WI38 (cell line): ENCODE data around the gene JSRP1.

Experiments
- H3K4me3 ChIP-seq: 2 replicates; pipeline ENCODE4 v1.5.1; 2011; ENCODE audit warnings: low read depth, mild to moderate bottlenecking, control low read depth, low read length
- CTCF ChIP-seq: IDR thresholded peaks from 2 replicates; pipeline ENCODE4 v1.5.1; 2012; ENCODE audit warnings: low read depth, mild to moderate bottlenecking, control low read depth, low read length

Gene JSRP1

GRCh38 chr19:2221250-2221831 is 34.9 kb downstream of the JSRP1 start:
- H3K4me3 ChIP-seq, result no peak overlapping the region
- no peak for TF ChIP-seq CTCF

GRCh38 chr19:2219726-2220125 is 36.5 kb downstream of the JSRP1 start:
- no peak for TF ChIP-seq CTCF

GRCh38 chr19:2217591-2217990 is 38.6 kb downstream of the JSRP1 start:
- TF ChIP-seq CTCF, result no peak
- H3K4me3 ChIP-seq, result no peak overlapping the region

More at GRCh38 chr19:2219726-2220125, 36.5 kb downstream of the JSRP1 start:
- no peak overlapping the region for H3K4me3 ChIP-seq

GRCh38 chr19:2216361-2217225 is 39.6 kb downstream of the JSRP1 start:
- H3K4me3 ChIP-seq, result no peak overlapping the region

GRCh38 chr19:2215281-2215751 is 40.9 kb downstream of the JSRP1 start:
- H3K4me3 ChIP-seq, result no peak overlapping the region
- no peak for TF ChIP-seq CTCF

More at GRCh38 chr19:2216361-2217225, 39.6 kb downstream of the JSRP1 start:
- no peak for TF ChIP-seq CTCF

- H3K4me3 ChIP-seq, result no peak overlapping the region
- TF ChIP-seq CTCF, result no peak
These were observed 42.0 kb downstream of the JSRP1 start for GRCh38 chr19:2214251-2214650.

GRCh38 chr19:2213799-2214198 is 42.4 kb downstream of the JSRP1 start:
- H3K4me3 ChIP-seq, result no peak overlapping the region
- no peak for TF ChIP-seq CTCF
